Tibial nerve (tissue), 4 donors: ENCODE results near the gene MYH2. TPM values are rescaled to one million over a fixed set of nuclear protein-coding genes. Genes with fewer than 3 reads are reported as not detected.
A peak's percentile ranks its signal among the peaks of the same experiment; 100 is the strongest.

Experiments
- DNase-seq, 2 donors: peaks; one replicate each; pipeline ENCODE4 v3.0.0-alpha.2; 2019; ENCODE audit warnings: low spot score in 2 of 2
- H3K27ac ChIP-seq, 4 donors: fragments of 200-600 bp; sonication (generic) in 3 of 4; one replicate each; pipeline ENCODE4 v1.5.1; 2017 to 2019; ENCODE audit warnings: mild to moderate bottlenecking in 1 of 4
- H3K27me3 ChIP-seq, 2 donors: fragments of 200-600 bp; sonication (generic) in 1 of 2; one replicate each; pipeline versions ENCODE4 v1.5.1 to v1.6.0; 2017 to 2019
- H3K36me3 ChIP-seq, 3 donors: fragments of 200-600 bp; sonication (generic); one replicate each; pipeline ENCODE4 v1.5.1; 2018 to 2019
- H3K4me1 ChIP-seq, 4 donors: fragments of 200-600 bp; sonication (generic) in 3 of 4; one replicate each; pipeline ENCODE4 v1.5.1; 2017 to 2019
- H3K4me3 ChIP-seq, 4 donors: fragments of 200-600 bp; sonication (generic) in 3 of 4; one replicate each; pipeline ENCODE4 v1.5.1; 2017 to 2019; ENCODE audit warnings: mild to moderate bottlenecking in 1 of 4, moderate library complexity in 1 of 4
- H3K9me3 ChIP-seq, 4 donors: fragments of 200-600 bp; sonication (generic) in 3 of 4; one replicate each; pipeline ENCODE4 v1.5.1; 2017 to 2019
- EP300 ChIP-seq, 2 donors: sonication (generic); formaldehyde crosslinking; IDR thresholded peaks; one replicate each; pipeline ENCODE4 v1.6.1; 2017; ENCODE audit warnings: antibody characterized with exemption in 2 of 2, mild to moderate bottlenecking in 1 of 2
- POLR2A ChIP-seq, 2 donors: fragments of 450-650 bp; IDR thresholded peaks; one replicate each; pipeline ENCODE4 v1.6.1; 2017; ENCODE audit warnings: antibody characterized with exemption in 2 of 2, mild to moderate bottlenecking in 2 of 2, moderate library complexity in 2 of 2
- WGBS, 2 donors: methylation state at CpG; one replicate each; pipeline ENCODE4 v1.1.5; 2018; 5-methylcytosine and 5-hydroxymethylcytosine counted together
- total RNA-seq, 4 donors: library from RNA; depleted of rRNA; stranded (reverse); fragments of >200 nt; gene quantifications; one replicate each; pipeline ENCODE4 v1.1.0, GENCODE V29; 2016
- TF ChIP-seq, protein P1 (sequence below), 5 experiments: fragments of 200-600 bp in 3 of 5; fragments of 450-650 bp in 2 of 5; sonication (generic) in 3 of 5; IDR thresholded peaks; one replicate each; pipeline ENCODE4 v1.5.1; 2016 to 2019; ENCODE audit warnings: antibody characterized with exemption in 5 of 5, mild to moderate bottlenecking in 3 of 5, moderate library complexity in 2 of 5

MYH2 gene
- total RNA-seq, 4 donors from 2014 or later: not detected

DNA sequence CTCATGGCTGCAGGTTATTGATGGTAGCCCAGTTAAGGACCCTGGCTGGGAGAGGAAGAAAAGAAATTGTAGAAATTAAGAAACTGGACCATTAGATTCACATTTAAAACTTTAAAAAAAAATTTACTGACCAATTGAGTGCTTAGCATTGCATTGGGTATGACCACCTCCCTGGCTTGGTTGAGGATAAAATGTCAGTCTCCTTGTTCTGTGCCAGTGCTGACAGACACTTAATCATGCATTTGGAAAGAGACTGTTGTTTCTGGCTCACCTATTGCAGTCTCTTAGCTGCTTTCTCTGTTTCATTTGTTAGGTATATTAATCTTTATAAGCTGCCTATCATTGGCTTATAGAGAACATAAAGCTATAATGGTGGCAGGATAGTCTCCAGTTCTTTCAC, 32.8 kb downstream of the MYH2 start:
- Histone ChIP-seq H3K4me3 (no peak overlapping the region), H3K4me1 (no peaks in the 10 kb centered on the region), H3K27me3 (no peaks in the 10 kb centered on the region), H3K9me3 (no peaks in the 10 kb centered on the region), H3K36me3 (no peaks in the 10 kb centered on the region), H3K27ac (no peak overlapping the region)
- TF ChIP-seq POLR2A (IDR thresholded peaks at IDR 0.05): no peak
- TF ChIP-seq, protein P1, sequence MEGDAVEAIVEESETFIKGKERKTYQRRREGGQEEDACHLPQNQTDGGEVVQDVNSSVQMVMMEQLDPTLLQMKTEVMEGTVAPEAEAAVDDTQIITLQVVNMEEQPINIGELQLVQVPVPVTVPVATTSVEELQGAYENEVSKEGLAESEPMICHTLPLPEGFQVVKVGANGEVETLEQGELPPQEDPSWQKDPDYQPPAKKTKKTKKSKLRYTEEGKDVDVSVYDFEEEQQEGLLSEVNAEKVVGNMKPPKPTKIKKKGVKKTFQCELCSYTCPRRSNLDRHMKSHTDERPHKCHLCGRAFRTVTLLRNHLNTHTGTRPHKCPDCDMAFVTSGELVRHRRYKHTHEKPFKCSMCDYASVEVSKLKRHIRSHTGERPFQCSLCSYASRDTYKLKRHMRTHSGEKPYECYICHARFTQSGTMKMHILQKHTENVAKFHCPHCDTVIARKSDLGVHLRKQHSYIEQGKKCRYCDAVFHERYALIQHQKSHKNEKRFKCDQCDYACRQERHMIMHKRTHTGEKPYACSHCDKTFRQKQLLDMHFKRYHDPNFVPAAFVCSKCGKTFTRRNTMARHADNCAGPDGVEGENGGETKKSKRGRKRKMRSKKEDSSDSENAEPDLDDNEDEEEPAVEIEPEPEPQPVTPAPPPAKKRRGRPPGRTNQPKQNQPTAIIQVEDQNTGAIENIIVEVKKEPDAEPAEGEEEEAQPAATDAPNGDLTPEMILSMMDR (IDR thresholded peaks at IDR 0.05): no peak
- TF ChIP-seq EP300 (IDR thresholded peaks at IDR 0.05): no peak
- no peak for DNase-seq

DNA sequence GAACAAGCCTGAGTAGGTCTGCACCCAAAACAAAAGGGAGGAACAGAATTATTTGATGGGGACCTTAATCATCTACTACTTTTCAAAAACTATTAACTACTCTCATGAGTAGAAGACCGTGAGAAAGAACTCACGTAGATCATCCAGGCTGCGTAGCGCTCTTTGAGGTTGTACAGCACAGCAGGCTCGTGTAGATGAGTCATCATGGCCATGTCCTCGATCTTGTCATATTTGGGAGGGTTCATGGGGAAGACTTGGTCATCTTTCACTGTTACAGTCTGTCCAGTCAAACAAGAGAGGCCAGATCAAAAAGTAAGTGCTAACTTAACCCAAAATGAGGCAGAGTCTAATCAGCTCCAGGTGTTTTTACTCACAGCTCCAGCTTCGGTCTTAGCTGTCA, 33.4 kb downstream of the MYH2 start:
- no peaks in the 10 kb centered on the region for H3K9me3 ChIP-seq
- no peak for TF ChIP-seq POLR2A (IDR thresholded peaks at IDR 0.05)
- no peak for TF ChIP-seq EP300 (IDR thresholded peaks at IDR 0.05)
- TF ChIP-seq, protein P1 (IDR thresholded peaks at IDR 0.05): no peak
- no peak overlapping the region for H3K27ac ChIP-seq
- H3K4me3 ChIP-seq: no peak overlapping the region
- H3K36me3 ChIP-seq: no peaks in the 10 kb centered on the region
- H3K4me1 ChIP-seq: no peaks in the 10 kb centered on the region
- no peaks in the 10 kb centered on the region for H3K27me3 ChIP-seq
- DNase-seq: no peak
- WGBS, 2 donors: 83 to 88% methylated on average over 7 of the region's 7 CpGs

DNA sequence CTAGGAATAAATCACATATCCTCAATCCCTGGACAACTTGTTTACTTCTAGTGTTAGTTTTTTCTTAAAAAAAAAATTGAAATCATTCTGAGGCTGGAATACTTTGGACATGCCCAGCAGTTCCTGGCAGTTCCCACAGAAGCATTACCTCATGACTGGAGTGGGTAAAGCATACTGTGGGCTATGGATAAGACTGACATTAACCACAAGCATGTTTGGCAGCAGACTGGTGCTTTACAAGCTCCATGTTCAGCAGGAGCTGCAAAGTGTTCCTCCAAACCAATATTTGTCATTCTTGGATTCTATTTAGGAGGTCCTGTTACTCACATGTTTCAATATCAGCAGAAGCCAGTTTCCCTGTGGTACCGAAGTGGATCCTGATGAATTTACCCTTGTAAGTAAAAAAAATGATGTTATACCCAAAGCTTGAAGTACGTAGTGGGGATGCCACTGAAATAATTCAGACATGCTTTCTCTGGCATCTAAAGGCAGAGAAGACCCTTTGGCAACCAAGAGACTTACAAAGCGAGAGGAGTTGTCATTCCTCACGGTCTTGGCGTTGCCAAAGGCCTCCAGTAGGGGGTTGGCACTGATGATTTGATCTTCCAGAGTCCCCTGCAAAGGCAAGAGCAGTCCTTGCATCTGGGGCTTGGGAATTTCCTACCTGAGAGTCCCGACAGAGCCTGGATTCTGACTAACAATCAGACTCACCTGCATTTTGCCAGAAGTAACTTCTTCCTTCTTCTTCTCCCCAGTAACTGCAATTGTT, 36.0 kb downstream of the MYH2 start:
- Histone ChIP-seq H3K4me1 (no peaks in the 10 kb centered on the region), H3K27me3 (no peaks in the 10 kb centered on the region), H3K27ac (no peak overlapping the region), H3K36me3 (no peaks in the 10 kb centered on the region), H3K4me3 (no peak overlapping the region), H3K9me3 (no peaks in the 10 kb centered on the region)
- no peak for TF ChIP-seq POLR2A (IDR thresholded peaks at IDR 0.05)
- TF ChIP-seq, protein P1 (IDR thresholded peaks at IDR 0.05): no peak
- no peak for TF ChIP-seq EP300 (IDR thresholded peaks at IDR 0.05)
- WGBS, 2 donors: 53 to 62% methylated on average over 6 of the region's 6 CpGs
- peak in 1 of 2 donors; percentile 8 for DNase-seq

DNA sequence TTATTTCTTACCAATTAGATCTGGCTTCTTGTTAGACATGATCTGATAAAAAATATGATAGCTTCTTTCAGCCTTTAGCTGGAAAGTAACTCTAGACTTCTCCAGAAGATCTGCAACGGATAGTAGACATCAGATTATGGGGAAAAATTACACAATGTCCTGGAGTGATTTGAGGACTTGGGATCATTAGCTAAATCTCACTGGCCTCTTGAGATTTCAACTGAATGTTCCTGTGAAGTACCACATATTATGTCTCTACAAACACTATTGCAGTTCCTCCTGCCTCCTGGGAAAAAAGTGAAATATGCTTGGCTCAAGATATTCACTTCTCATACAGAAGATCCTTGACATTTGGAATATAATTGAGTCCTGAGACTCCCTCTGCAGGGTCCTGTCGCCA, 36.6 kb downstream of the MYH2 start:
- H3K36me3 ChIP-seq: no peaks in the 10 kb centered on the region
- no peak overlapping the region for H3K4me3 ChIP-seq
- peak in 1 of 2 donors; percentile 6 for DNase-seq
- 61 to 66% methylated on average over 2 of the region's 2 CpGs for WGBS, 2 donors
- H3K4me1 ChIP-seq: no peaks in the 10 kb centered on the region
- H3K27ac ChIP-seq: no peak overlapping the region
- H3K27me3 ChIP-seq: no peaks in the 10 kb centered on the region
- H3K9me3 ChIP-seq: no peaks in the 10 kb centered on the region
- TF ChIP-seq EP300 (IDR thresholded peaks at IDR 0.05) (no peak), POLR2A (IDR thresholded peaks at IDR 0.05) (no peak)
- TF ChIP-seq, protein P1 (IDR thresholded peaks at IDR 0.05): no peak

DNA sequence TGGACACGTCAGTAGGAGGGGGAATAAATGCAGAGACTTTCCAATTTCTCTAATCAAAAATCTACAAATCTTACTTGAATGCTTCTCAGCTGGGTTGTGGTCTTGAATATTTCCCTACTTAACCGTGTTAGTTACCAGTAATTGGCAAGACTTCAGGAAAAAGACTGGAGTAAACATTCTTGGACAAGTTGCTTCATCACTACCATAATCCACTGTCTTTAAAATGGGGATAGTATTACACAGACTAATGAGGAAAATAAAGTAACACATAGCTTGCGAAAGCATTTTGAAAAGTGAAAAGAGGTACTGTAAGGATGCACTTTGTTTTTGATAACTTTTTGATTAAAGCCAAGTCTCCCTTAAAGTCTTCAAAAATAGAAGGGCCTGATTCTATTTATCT, 49.5 kb downstream of the MYH2 start:
- no peak for DNase-seq

More for the DNA sequence above, 49.5 kb downstream of the MYH2 start:
- Histone ChIP-seq H3K4me3 (no peak overlapping the region), H3K27me3 (no peaks in the 10 kb centered on the region), H3K9me3 (no peaks in the 10 kb centered on the region), H3K4me1 (no peaks in the 10 kb centered on the region), H3K36me3 (no peaks in the 10 kb centered on the region), H3K27ac (no peak overlapping the region)
- 69 to 81% methylated on average over 3 of the region's 3 CpGs for whole genome bisulfite sequencing, 2 donors
- TF ChIP-seq EP300 (IDR thresholded peaks at IDR 0.05) (no peak), POLR2A (IDR thresholded peaks at IDR 0.05) (no peak)
- TF ChIP-seq, protein P1 (IDR thresholded peaks at IDR 0.05): no peak
